HepG2 (cell line): ENCODE data around the gene CYTH2. TPM values are rescaled to one million over a fixed set of nuclear protein-coding genes. Genes with fewer than 3 reads are reported as not detected.

ENCODE experiments used
- ATF1 ChIP-seq: IDR thresholded peaks from 2 replicates; pipeline ENCODE4 v1.6.1; 2016; ENCODE audit warnings: mild to moderate bottlenecking, control low read depth
- HES4 ChIP-seq: sonication (generic); formaldehyde crosslinking; IDR thresholded peaks from 2 replicates; pipeline ENCODE4 v1.9.0; 2021; ENCODE audit warnings: mild to moderate bottlenecking, missing genetic modification reagents, borderline replicate concordance
- HNRNPUL1 ChIP-seq: fragments of 200-400 bp; formaldehyde crosslinking; IDR thresholded peaks from 2 replicates; pipeline ENCODE4 v1.6.1; 2017; ENCODE audit warnings: low read depth, mild to moderate bottlenecking, low read length, moderate library complexity
- JDP2 ChIP-seq: sonication (generic); formaldehyde crosslinking; IDR thresholded peaks from 2 replicates; pipeline ENCODE4 v1.8.1; 2022; ENCODE audit warnings: missing genetic modification reagents, borderline replicate concordance
- KDM2A ChIP-seq: sonication (generic); formaldehyde crosslinking; IDR thresholded peaks from 2 replicates; pipeline ENCODE4 v1.4.0; 2020; ENCODE audit warnings: low read depth, missing genetic modification reagents, borderline replicate concordance
- MIER3 ChIP-seq: IDR thresholded peaks from 2 replicates; pipeline ENCODE4 v1.6.1; 2016; ENCODE audit warnings: missing compliant biosample characterization, borderline replicate concordance
- NFKB2 ChIP-seq: sonication (generic); formaldehyde crosslinking; IDR thresholded peaks from 2 replicates; pipeline ENCODE4 v1.4.0; 2020; ENCODE audit warnings: missing genetic modification reagents, borderline replicate concordance
- PAWR ChIP-seq: sonication (generic); formaldehyde crosslinking; IDR thresholded peaks from 2 replicates; pipeline ENCODE4 v1.4.0; 2020; ENCODE audit warnings: missing genetic modification reagents, mild to moderate bottlenecking, borderline replicate concordance
- SMYD3 ChIP-seq: sonication (generic); formaldehyde crosslinking; IDR thresholded peaks from 2 replicates; pipeline ENCODE4 v1.8.1; 2023; ENCODE audit warnings: mild to moderate bottlenecking, missing genetic modification reagents
- ZNF121 ChIP-seq: sonication (generic); formaldehyde crosslinking; IDR thresholded peaks from 2 replicates; pipeline ENCODE4 v1.5.0; 2020; ENCODE audit warnings: mild to moderate bottlenecking, missing genetic modification reagents
- ZNF605 ChIP-seq: sonication (generic); formaldehyde crosslinking; IDR thresholded peaks from 2 replicates; pipeline ENCODE4 v1.8.0; 2022; ENCODE audit warnings: mild to moderate bottlenecking, missing genetic modification reagents
- ZNF619 ChIP-seq: sonication (generic); formaldehyde crosslinking; IDR thresholded peaks from 2 replicates; pipeline ENCODE4 v1.4.0; 2020; ENCODE audit warnings: mild to moderate bottlenecking, missing genetic modification reagents
- polyA plus RNA-seq, 8 experiments: library from polyadenylated mRNA; depleted of rRNA in 3 of 8; stranded (reverse) in 7 of 8; unstranded in 1 of 8; fragments of >200 nt; fragmentation: Illumina TruSeq in 4 of 8; extraction: Trizol in 4 of 8; gene quantifications; 2 replicates each; pipeline versions ENCODE4 v1.2.1 to v1.2.3, GENCODE V29; 2011 to 2016; ENCODE audit warnings: low read depth in 4 of 8, missing spikeins in 1 of 8, mixed read lengths in 1 of 8; ENCODE audit not compliant: insufficient read depth in 1 of 8
- total RNA-seq, 5 experiments: library from RNA; depleted of rRNA; stranded (reverse); fragments of >200 nt; fragmentation: Illumina TruSeq; extraction: Trizol; gene quantifications; 2 replicates each; pipeline ENCODE4 v1.2.3, GENCODE V29; 2016; ENCODE audit warnings: low read depth in 1 of 5
- TF ChIP-seq, protein P1 (sequence below): sonication (generic); formaldehyde crosslinking; IDR thresholded peaks from 2 replicates; pipeline ENCODE4 v1.8.0; 2022; ENCODE audit warnings: mild to moderate bottlenecking, missing genetic modification reagents, moderate library complexity
- TF ChIP-seq, protein P2 (sequence below): sonication (generic); formaldehyde crosslinking; IDR thresholded peaks from 2 replicates; pipeline ENCODE4 v1.5.0; 2020; ENCODE audit warnings: mild to moderate bottlenecking, missing genetic modification reagents, moderate library complexity
- TF ChIP-seq, protein P3 (sequence below): sonication (generic); formaldehyde crosslinking; IDR thresholded peaks from 2 replicates; pipeline ENCODE4 v1.4.0; 2020; ENCODE audit warnings: missing genetic modification reagents
- TF ChIP-seq, protein P4 (sequence below): sonication (generic); formaldehyde crosslinking; IDR thresholded peaks from 2 replicates; pipeline ENCODE4 v1.8.0; 2022; ENCODE audit warnings: missing genetic modification reagents, mild to moderate bottlenecking, inconsistent platforms, borderline replicate concordance
- TF ChIP-seq, protein P5 (sequence below): sonication (generic); formaldehyde crosslinking; IDR thresholded peaks from 2 replicates; pipeline ENCODE4 v1.4.0; 2020; ENCODE audit warnings: mild to moderate bottlenecking, low read depth, missing genetic modification reagents

CYTH2 gene
- total and polyA plus RNA-seq, 2 of the 13 experiments (the other 11 are each of a cell fraction or from before 2014, with no cell fraction given), result 16.5 to 39.3 TPM

DNA sequence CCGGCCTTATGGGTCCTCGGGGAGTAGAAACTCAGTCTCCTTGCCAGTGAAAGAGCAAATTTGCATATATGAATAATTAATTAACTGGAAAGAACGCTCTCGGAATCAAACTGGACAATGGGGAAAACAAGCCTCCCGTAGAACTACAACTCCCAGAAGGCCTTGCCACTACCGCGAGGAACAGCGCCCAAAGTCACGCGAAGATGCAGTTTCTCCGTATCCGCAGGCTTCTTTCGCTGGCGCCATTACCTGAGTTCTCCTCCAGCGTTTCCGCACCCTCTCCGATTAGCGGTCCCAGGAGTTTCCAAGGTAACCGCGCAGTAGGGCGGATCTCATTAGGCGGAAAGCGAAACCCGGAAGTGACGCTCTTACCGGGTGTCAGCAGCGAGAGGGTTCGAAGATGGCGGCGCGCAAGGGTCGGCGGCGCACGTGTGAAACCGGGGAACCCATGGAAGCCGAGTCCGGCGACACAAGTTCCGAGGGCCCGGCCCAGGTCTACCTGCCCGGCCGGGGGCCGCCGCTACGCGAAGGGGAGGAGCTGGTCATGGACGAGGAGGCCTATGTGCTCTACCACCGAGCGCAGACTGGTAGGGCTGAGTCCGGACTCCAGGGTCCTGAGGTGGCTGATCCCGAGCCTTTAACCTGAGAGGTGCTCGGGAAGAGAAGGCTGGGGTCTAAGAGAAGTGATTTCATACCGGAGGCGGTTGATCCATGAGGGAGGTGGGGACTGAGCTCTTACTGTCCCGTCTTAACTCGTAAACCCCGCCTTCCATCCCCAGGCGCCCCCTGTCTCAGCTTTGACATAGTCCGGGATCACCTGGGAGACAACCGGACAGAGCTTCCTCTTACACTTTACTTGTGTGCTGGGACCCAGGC, 23.3 kb upstream of the CYTH2 start, which contains the start of gene GRWD1 (continued):
- TF ChIP-seq KDM2A (CRISPR knock-in tag), result peak; percentile 82; the same call in 1 of the 2 replicates
- TF ChIP-seq HNRNPUL1, result no peak
- TF ChIP-seq, protein P1, sequence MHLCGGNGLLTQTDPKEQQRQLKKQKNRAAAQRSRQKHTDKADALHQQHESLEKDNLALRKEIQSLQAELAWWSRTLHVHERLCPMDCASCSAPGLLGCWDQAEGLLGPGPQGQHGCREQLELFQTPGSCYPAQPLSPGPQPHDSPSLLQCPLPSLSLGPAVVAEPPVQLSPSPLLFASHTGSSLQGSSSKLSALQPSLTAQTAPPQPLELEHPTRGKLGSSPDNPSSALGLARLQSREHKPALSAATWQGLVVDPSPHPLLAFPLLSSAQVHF (CRISPR knock-in tag), result no peak
- TF ChIP-seq ATF1, result peak; percentile 89
- TF ChIP-seq, protein P2, sequence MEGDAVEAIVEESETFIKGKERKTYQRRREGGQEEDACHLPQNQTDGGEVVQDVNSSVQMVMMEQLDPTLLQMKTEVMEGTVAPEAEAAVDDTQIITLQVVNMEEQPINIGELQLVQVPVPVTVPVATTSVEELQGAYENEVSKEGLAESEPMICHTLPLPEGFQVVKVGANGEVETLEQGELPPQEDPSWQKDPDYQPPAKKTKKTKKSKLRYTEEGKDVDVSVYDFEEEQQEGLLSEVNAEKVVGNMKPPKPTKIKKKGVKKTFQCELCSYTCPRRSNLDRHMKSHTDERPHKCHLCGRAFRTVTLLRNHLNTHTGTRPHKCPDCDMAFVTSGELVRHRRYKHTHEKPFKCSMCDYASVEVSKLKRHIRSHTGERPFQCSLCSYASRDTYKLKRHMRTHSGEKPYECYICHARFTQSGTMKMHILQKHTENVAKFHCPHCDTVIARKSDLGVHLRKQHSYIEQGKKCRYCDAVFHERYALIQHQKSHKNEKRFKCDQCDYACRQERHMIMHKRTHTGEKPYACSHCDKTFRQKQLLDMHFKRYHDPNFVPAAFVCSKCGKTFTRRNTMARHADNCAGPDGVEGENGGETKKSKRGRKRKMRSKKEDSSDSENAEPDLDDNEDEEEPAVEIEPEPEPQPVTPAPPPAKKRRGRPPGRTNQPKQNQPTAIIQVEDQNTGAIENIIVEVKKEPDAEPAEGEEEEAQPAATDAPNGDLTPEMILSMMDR (CRISPR knock-in tag), result peak; percentile 41
- TF ChIP-seq HES4, result no peak
- TF ChIP-seq SMYD3 (CRISPR knock-in tag), result no peak
- no peak for TF ChIP-seq MIER3
- TF ChIP-seq ZNF121 (CRISPR knock-in tag), result peak; percentile 20; the same call in 1 of the 2 replicates
- TF ChIP-seq, protein P3, sequence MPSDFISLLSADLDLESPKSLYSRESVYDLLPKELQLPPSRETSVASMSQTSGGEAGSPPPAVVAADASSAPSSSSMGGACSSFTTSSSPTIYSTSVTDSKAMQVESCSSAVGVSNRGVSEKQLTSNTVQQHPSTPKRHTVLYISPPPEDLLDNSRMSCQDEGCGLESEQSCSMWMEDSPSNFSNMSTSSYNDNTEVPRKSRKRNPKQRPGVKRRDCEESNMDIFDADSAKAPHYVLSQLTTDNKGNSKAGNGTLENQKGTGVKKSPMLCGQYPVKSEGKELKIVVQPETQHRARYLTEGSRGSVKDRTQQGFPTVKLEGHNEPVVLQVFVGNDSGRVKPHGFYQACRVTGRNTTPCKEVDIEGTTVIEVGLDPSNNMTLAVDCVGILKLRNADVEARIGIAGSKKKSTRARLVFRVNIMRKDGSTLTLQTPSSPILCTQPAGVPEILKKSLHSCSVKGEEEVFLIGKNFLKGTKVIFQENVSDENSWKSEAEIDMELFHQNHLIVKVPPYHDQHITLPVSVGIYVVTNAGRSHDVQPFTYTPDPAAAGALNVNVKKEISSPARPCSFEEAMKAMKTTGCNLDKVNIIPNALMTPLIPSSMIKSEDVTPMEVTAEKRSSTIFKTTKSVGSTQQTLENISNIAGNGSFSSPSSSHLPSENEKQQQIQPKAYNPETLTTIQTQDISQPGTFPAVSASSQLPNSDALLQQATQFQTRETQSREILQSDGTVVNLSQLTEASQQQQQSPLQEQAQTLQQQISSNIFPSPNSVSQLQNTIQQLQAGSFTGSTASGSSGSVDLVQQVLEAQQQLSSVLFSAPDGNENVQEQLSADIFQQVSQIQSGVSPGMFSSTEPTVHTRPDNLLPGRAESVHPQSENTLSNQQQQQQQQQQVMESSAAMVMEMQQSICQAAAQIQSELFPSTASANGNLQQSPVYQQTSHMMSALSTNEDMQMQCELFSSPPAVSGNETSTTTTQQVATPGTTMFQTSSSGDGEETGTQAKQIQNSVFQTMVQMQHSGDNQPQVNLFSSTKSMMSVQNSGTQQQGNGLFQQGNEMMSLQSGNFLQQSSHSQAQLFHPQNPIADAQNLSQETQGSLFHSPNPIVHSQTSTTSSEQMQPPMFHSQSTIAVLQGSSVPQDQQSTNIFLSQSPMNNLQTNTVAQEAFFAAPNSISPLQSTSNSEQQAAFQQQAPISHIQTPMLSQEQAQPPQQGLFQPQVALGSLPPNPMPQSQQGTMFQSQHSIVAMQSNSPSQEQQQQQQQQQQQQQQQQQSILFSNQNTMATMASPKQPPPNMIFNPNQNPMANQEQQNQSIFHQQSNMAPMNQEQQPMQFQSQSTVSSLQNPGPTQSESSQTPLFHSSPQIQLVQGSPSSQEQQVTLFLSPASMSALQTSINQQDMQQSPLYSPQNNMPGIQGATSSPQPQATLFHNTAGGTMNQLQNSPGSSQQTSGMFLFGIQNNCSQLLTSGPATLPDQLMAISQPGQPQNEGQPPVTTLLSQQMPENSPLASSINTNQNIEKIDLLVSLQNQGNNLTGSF, result no peak
- peak; percentile 53; the same call in 1 of the 2 replicates for TF ChIP-seq NFKB2 (CRISPR knock-in tag)
- TF ChIP-seq PAWR (CRISPR knock-in tag), result no peak
- TF ChIP-seq, protein P4, sequence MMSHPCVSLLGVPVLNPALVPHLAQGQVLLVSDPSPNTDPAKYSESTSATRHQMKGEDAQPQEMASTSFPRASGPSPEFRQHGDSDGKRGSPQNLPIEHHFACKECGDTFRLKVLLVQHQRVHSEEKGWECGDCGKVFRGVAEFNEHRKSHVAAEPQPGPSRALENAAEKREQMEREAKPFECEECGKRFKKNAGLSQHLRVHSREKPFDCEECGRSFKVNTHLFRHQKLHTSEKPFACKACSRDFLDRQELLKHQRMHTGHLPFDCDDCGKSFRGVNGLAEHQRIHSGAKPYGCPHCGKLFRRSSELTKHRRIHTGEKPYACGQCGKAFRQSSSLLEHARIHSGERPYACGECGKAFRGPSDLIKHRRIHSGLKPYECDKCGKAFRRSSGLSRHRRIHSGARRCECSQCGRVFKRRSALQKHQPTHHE (CRISPR knock-in tag), result no peak
- TF ChIP-seq, protein P5, sequence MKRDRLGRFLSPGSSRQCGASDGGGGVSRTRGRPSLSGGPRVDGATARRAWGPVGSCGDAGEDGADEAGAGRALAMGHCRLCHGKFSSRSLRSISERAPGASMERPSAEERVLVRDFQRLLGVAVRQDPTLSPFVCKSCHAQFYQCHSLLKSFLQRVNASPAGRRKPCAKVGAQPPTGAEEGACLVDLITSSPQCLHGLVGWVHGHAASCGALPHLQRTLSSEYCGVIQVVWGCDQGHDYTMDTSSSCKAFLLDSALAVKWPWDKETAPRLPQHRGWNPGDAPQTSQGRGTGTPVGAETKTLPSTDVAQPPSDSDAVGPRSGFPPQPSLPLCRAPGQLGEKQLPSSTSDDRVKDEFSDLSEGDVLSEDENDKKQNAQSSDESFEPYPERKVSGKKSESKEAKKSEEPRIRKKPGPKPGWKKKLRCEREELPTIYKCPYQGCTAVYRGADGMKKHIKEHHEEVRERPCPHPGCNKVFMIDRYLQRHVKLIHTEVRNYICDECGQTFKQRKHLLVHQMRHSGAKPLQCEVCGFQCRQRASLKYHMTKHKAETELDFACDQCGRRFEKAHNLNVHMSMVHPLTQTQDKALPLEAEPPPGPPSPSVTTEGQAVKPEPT (CRISPR knock-in tag), result no peak
- TF ChIP-seq JDP2 (CRISPR knock-in tag), result no peak
- TF ChIP-seq ZNF619, result peak; percentile 58; the same call in 1 of the 2 replicates
- peak; percentile 89; the same call in 1 of the 2 replicates for TF ChIP-seq ZNF605 (CRISPR knock-in tag)
